NCI-H1417 (cell line): ENCODE results near the gene PHACTR4.
"Not testable (repeated sequence)": the region's sequence is repeated elsewhere in the genome, so short reads cannot be mapped to it uniquely, and the experiment has no call there.

Experiments used
- DNase-seq, 3 experiments: peaks; one replicate each; lab custom pipeline; 2025; lab: John Stamatoyannopoulos, UW

The PHACTR4 gene

DNA sequence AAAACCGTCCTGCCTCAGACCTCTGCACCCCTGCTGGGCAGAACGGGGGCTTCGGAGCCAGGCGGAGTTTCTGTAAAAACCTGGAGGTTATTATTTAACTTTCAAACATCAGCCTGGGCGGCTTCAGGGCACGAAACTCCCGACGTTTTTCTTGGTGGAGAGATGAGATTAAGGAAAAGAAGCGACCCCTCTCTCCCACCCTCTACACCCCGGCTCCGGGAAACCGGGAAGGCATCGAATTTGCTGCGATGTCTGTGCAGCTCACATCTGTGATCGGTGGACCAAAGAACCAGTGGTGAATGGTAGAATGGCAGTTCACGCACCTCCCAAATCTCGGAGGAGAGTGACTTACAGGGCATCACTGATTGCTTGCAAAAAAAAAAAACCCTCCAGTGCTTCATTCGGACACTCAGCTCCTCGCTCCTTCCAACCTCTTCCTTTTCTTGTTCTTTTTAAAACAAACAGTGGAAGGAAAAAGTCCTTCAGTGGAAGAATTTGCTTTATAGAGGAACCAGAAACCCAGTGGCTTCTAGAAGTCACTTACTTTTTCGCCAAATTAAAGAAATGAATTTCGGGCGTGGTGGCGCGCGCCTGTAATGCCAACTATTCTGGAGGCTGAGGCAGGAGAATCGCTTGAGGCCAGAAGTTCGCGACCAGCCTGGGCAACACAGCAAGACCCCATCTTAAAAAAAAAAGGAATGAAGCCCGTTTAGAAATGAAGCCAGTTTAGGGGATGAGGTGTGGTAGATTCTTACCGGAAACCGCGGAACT is 884 bp downstream of the PHACTR4 start:
- peak in 2 of 3 experiments; percentile 38 to 75 for DNase-seq

- DNase-seq: no peak
These were observed 1.5 kb downstream of the PHACTR4 start for GRCh38 chr1:28371010-28371377.

- not testable (repeated sequence) for DNase-seq
These were observed 3.9 kb downstream of the PHACTR4 start for GRCh38 chr1:28373450-28373849.

- no peak for DNase-seq
These were observed 4.8 kb downstream of the PHACTR4 start for GRCh38 chr1:28374297-28374696.

- DNase-seq: not testable (repeated sequence)
These were observed 6.1 kb downstream of the PHACTR4 start for GRCh38 chr1:28375598-28375997.

DNA sequence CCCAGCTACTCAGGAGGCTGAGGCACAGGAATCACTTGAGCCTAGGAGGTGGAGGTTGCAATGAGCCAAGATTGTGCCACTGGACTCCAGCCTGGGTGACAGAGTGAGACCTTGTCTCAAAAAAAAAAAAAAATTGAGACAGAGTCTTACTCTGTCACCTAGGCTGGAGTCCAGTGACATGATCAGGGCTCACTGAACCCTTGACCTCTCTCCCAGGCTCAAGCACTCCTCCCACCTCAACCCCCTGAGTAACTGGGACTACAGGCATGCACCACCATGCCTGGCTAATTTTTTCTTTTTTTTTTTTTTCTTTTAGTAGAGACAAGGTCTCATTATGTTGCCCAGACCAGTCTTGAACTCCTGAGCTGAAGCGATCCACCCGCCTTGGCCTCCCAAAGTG is 6.7 kb downstream of the PHACTR4 start:
- not testable (repeated sequence) for DNase-seq

DNA sequence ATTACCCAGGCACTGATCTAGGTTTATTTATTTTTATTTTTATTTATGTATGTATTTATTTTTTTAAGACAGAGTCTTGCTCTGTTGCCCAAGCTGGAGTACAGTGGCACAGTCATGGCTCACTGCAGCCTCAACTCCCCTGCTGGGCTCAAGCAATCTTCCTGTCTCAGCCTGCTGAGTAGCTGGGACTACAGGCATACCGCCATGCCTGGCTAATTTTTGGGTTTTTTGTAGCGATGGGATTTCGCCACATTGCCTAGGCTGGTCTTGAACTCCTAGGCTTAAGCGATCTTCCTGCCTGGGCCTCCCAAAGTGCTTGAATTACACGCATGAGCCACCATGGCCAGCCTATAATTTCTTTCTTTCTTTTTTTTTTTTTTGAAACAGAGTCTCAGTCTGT is 9.4 kb downstream of the PHACTR4 start:
- no peak for DNase-seq

- DNase-seq: no peak
These were observed 10.9 kb downstream of the PHACTR4 start for GRCh38 chr1:28380394-28380793.

DNA sequence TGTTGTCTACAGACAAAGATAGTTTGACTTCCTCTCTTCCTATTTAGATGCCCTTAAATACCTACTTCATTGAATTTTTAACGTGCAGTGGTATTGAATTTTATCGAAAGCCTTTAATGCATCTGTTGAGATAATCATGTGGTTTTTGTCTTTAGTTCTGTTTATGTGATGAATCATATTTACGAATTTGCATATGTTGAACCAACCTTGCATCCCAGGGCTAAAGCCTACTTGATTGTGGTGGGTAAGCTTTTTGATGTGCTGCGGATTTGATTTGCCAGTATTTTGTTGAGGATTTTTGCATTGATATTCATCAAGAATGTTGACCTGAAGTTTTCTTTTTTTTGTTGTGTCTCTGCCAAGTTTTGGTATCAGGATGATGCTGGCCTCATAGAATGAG is 14.2 kb downstream of the PHACTR4 start:
- DNase-seq: not testable (repeated sequence)

- no peak for DNase-seq
These were observed 22.6 kb downstream of the PHACTR4 start for GRCh38 chr1:28392027-28392652.

DNA sequence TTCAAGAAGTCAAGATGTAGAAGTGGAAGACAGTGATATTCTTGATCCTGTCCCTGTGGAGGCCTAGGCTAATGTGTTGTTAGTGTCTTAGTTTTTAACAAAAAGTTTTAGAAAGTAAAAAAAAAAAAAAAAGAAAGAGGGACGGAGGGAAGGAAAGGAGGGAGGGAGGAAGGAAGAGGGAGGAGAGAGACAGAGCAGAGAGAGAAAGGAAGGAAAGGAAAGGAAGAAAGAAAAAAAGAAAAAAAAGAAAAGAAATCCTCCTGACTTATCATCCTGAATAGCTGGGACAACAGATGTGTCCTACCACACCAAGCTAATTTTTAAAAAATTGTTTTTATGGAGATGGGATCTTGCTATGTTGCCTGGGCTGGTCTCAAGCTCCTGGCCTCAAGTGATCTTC is 24.6 kb downstream of the PHACTR4 start:
- DNase-seq: no peak

DNA sequence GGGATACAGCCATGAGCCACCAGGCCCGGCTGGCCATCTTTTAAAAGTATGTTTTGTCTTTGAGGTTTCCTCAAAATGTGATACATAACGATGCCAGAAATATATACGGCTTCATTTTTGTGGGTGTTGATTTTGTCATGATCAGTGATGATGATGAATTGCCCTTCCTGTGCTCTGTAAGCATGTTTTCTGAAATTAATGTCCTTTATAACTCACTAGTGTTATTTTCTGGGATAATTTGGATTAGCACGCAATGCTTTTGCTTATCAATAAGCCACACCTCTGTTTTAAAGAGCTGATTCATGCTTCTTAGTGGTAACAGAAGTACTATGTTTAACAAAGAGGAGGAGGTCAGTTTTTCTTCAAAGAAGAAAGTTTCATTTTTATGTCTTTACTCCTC is 25.6 kb downstream of the PHACTR4 start:
- no peak for DNase-seq

GRCh38 chr1:28401760-28402159 is 32.2 kb downstream of the PHACTR4 start:
- no peak for DNase-seq

DNA sequence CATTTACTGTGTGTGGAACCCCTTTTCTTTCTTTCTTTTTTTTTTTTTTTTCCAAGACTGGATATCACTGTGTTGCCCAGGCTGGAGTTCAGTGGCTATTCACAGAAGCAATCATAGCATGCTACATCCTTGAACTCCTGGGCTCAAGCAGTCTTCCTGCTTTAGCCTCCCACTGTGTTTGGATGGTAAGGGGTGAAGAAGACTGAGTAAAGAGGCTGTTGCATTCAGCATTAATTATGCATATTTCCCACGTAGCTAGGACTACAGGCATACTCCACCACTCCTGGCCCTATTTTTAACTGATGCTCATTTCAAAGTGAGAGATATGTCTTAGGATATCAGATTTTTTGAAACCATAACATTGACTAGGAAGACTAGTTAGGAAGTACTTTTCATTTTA is 39.5 kb downstream of the PHACTR4 start:
- DNase-seq: no peak

GRCh38 chr1:28411656-28412055 is 42.1 kb downstream of the PHACTR4 start:
- no peak for DNase-seq

DNA sequence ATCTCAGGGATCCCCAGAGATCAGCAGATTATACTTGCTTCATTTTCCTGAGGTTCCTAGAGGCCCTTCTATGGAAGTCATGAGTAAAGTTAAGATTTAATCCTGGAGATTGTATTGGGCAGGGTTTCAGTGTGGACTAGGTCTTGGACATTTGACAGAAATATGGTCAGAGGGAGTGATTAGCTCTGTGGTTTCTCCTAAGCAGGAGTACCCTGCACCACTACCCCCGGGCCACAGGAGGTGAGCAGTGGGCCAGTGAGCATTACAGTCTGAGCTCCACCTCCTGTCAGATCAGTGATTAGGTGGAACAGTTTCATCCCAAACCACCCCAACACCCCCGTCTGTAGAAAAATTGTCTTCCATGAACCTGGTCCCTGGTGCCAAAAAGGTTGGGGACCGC is 43.2 kb downstream of the PHACTR4 start:
- no peak for DNase-seq

GRCh38 chr1:28416509-28417194 is 47.1 kb downstream of the PHACTR4 start:
- peak in 1 of 3 experiments; percentile 29 for DNase-seq

DNA sequence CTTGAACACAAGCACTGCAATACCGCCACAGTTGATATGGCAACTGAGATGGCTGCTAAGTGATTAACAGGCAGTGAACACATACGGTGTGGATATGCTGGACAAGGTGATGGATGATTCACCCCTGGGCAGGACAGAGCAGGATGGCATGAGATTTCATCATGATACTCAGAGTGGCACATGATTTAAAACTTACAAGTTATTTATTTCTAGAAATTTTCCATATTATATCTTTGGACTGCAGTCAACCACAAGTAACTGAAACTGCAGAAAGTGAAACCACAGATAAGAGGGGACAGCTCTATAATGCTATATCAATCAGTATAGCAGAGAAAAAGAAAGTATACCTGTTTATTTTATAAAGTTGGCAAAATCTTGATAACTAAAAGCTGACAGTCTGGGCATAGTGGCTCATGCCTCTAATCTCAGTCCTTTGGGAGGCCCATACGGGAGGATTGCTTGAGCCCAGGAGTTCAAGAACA is 47.9 kb downstream of the PHACTR4 start:
- peak in 1 of 3 experiments; percentile 38 for DNase-seq

DNA sequence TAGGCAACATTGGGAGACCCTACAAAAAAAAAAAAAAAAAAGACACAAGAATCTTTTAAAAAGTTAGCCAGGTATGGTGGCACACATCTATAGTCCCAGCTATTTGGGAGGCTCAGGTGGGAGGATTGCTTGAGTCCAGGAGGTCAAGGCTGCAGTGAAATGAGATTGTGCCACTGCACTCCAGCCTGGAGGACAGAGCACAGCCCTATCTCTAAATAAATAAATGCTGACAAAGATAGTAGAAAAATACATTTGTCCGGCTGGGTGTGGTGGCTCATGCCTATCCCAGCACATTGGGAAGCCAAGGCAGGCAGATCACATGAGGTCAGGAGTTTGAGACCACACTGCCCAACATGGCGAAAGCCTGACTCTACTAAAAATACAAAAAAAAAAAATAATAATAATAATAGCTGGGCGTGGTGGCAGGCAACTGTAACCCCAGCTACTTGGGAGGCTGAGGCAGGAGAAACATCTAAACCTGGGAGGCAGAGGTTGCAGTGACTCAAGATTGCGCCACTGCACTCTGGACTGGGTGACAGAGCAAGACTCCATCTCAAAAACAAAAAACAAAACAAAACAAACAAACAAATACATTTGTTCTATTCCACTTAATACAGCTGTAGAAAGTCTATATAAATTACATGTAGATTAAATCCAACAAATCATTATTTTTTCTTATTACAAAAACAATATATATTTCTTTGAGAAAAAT is 48.5 kb downstream of the PHACTR4 start:
- DNase-seq: no peak

- DNase-seq: no peak
These were observed 52.2 kb downstream of the PHACTR4 start for GRCh38 chr1:28421744-28422143.

GRCh38 chr1:28426831-28427230 is 57.3 kb downstream of the PHACTR4 start:
- no peak for DNase-seq

DNA sequence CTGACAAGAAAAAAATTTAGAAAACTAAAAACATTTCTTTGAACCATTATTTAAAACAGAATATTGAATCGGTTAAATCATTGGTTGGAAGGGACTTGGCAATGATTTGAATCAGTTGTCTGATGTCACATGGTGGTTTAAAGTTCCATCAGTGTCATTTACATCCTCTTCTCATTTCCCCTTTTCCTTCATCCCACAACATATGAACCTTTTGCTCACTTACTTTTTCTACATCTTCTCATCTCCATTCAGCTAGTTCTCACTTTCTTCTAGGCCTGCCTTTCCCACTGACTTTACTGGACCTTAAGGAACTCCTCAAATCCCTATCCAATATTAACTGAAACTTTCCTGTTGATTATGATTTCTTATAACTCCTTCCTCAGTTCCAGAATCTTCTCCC is 58.5 kb downstream of the PHACTR4 start:
- no peak for DNase-seq
